ENCODE results near the gene SLC6A13. TPM values are rescaled to one million over a fixed set of nuclear protein-coding genes. Genes with fewer than 3 reads are reported as not detected.

The SLC6A13 gene
- total and polyA plus RNA-seq, 2 of the 13 experiments (the other 11 are each of a cell fraction or from before 2014, with no cell fraction given), result 0.05 to 0.15 TPM

DNA sequence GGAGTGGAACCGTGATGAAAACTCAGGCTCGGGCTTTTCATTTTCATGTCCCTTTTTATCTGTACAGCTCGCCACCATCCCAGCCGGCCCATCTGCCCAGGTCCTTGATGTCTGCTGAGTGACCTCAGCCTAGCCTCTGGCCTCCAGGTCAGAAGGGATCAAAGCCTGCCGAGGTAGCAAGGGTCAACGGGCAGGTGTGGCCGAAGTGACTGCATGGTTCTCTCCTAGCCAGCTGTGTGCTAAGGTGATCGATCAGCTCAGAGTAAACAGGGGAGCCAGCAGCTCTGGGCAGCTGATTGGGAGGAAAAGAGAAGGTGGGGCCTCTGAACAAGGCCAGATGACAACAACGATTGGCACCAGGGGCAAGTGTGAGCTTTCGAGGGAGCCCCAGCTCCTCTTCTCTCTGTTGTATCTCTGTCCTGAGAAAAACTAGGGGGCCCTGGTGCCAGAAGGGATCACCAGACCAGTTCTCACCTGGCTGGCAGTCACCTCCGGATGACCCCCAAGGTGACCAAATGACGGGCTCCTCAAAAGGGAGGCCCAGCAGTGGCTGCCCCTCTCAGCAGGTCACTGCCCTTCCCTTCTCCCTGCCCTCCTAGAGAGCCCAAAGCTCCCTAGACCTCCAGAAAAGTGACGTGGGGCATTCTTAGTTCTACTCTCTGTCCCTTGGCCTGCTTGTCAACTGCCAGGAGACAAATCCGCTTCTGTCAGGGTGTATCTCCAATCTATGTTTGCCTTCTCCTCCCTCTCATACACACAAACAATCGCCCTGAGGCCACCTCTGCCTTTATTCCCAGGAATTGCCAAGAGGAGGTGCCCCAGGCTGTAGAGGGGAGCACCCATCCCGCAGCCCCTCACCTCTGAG is 52.1 kb downstream of the SLC6A13 start (continued):
- TF ChIP-seq SP1 (IDR thresholded peaks at IDR 0.05), result no peak
- peak; percentile 66 for TF ChIP-seq SP1 (CRISPR knock-in tag; IDR thresholded peaks at IDR 0.05)
- peak; percentile 96; the same call in 1 of the 2 replicates for TF ChIP-seq KLF12 (CRISPR knock-in tag; IDR thresholded peaks at IDR 0.05; ENCODE audit: borderline replicate concordance)
- peak; percentile 93 for TF ChIP-seq ZNF761 (CRISPR knock-in tag; conservative IDR thresholded peaks at IDR 0.05)
- TF ChIP-seq ZMAT3 (CRISPR knock-in tag; conservative IDR thresholded peaks at IDR 0.05), result peak; percentile 93
- peak; percentile 96 for TF ChIP-seq SAP130 (CRISPR knock-in tag; IDR thresholded peaks at IDR 0.05; ENCODE audit: low read depth)
- TF ChIP-seq MBD4 (IDR thresholded peaks at IDR 0.05; ENCODE audit: borderline replicate concordance, low read length), result peak; percentile 85; the same call in 1 of the 2 replicates
- TF ChIP-seq SP5 (CRISPR knock-in tag; IDR thresholded peaks at IDR 0.05; ENCODE audit: borderline replicate concordance, low read depth), result peak; percentile 99
- TF ChIP-seq, protein P1, sequence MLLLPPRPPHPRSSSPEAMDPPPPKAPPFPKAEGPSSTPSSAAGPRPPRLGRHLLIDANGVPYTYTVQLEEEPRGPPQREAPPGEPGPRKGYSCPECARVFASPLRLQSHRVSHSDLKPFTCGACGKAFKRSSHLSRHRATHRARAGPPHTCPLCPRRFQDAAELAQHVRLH (CRISPR knock-in tag; IDR thresholded peaks at IDR 0.05; ENCODE audit: borderline replicate concordance, low read depth), result peak; percentile 76; the same call in 1 of the 2 replicates
- TF ChIP-seq HOXA9 (CRISPR knock-in tag; IDR thresholded peaks at IDR 0.05; ENCODE audit: borderline replicate concordance), result 0 out of 2 replicates have a peak, but pooled peaks have one; percentile 65
- TF ChIP-seq, protein P2, sequence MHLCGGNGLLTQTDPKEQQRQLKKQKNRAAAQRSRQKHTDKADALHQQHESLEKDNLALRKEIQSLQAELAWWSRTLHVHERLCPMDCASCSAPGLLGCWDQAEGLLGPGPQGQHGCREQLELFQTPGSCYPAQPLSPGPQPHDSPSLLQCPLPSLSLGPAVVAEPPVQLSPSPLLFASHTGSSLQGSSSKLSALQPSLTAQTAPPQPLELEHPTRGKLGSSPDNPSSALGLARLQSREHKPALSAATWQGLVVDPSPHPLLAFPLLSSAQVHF (CRISPR knock-in tag; IDR thresholded peaks at IDR 0.05), result no peak
- TF ChIP-seq ZSCAN31 (CRISPR knock-in tag; IDR thresholded peaks at IDR 0.05; ENCODE audit: low read depth), result 0 out of 2 replicates have a peak, but pooled peaks have one; percentile 21
- peak; percentile 86 for TF ChIP-seq ZNF607 (CRISPR knock-in tag; IDR thresholded peaks at IDR 0.05; ENCODE audit: borderline replicate concordance)
- peak; percentile 80; the same call in 1 of the 2 replicates for TF ChIP-seq ZBTB38 (CRISPR knock-in tag; IDR thresholded peaks at IDR 0.05)
- TF ChIP-seq CREBL2 (CRISPR knock-in tag; IDR thresholded peaks at IDR 0.05; ENCODE audit: borderline replicate concordance), result no peak
- no peak for TF ChIP-seq BCLAF1 (IDR thresholded peaks at IDR 0.05)
- no peak for TF ChIP-seq ATRX (CRISPR knock-in tag; IDR thresholded peaks at IDR 0.05; ENCODE audit: borderline replicate concordance)
- no peak for TF ChIP-seq EHMT2 (IDR thresholded peaks at IDR 0.05; ENCODE audit: borderline replicate concordance, low read depth, low read length)
- TF ChIP-seq NFE2 (CRISPR knock-in tag; IDR thresholded peaks at IDR 0.05), result no peak
- TF ChIP-seq SAFB2 (CRISPR knock-in tag; IDR thresholded peaks at IDR 0.05; ENCODE audit: borderline replicate concordance, low read depth), result peak; percentile 85; the same call in 1 of the 2 replicates
- no peak for TF ChIP-seq RBM22 (optimal IDR thresholded peaks at IDR 0.05; ENCODE audit: low read length)
- peak; percentile 99 for TF ChIP-seq SALL1 (CRISPR knock-in tag; IDR thresholded peaks at IDR 0.05)
- TF ChIP-seq ZNF839 (CRISPR knock-in tag; IDR thresholded peaks at IDR 0.05; ENCODE audit: borderline replicate concordance), result no peak
- TF ChIP-seq ZNF276 (CRISPR knock-in tag; IDR thresholded peaks at IDR 0.05; ENCODE audit: low read depth), result peak; percentile 86; the same call in 1 of the 2 replicates
